VCaP (cell line): ENCODE results near the gene CASP10.

Experiments
- H3K27ac ChIP-seq: fragments of 450-650 bp; 2 replicates; pipeline ENCODE4 v1.5.1; 2017
- CTCF ChIP-seq: fragments of 450-650 bp; conservative IDR thresholded peaks from 2 replicates; pipeline ENCODE4 v1.5.1; 2017; ENCODE audit warnings: mild to moderate bottlenecking, moderate library complexity

CASP10 gene

GRCh38 chr2:201242571-201243277, 59.8 kb downstream of the CASP10 start:
- TF ChIP-seq CTCF = no peak
- H3K27ac ChIP-seq = no peak overlapping the region

GRCh38 chr2:201244829-201245228, 61.9 kb downstream of the CASP10 start:
- H3K27ac ChIP-seq = no peak overlapping the region
- no peak for TF ChIP-seq CTCF

- no peak for TF ChIP-seq CTCF
Measured at GRCh38 chr2:201246280-201246679, 63.3 kb downstream of the CASP10 start.

GRCh38 chr2:201248288-201248844, 65.4 kb downstream of the CASP10 start:
- TF ChIP-seq CTCF = no peak
- H3K27ac ChIP-seq = no peak overlapping the region

More at GRCh38 chr2:201246280-201246679, 63.3 kb downstream of the CASP10 start:
- H3K27ac ChIP-seq = no peak overlapping the region

GRCh38 chr2:201249889-201250288, 66.9 kb downstream of the CASP10 start:
- no peak overlapping the region for H3K27ac ChIP-seq
- no peak for TF ChIP-seq CTCF

- no peak overlapping the region for H3K27ac ChIP-seq
- TF ChIP-seq CTCF = no peak
Measured at GRCh38 chr2:201250741-201251140, 67.8 kb downstream of the CASP10 start.

GRCh38 chr2:201254081-201254730, 71.3 kb downstream of the CASP10 start:
- no peak for TF ChIP-seq CTCF
- no peak overlapping the region for H3K27ac ChIP-seq
